GM12891 (cell line): ENCODE results near the gene TLK1.

ENCODE experiments used
- DNase-seq: peaks from one replicate; pipeline ENCODE4 v3.0.0; 2011; ENCODE audit warnings: low spot score; ENCODE audit not compliant: insufficient read length
- FAIRE-seq: peaks from 2 replicates; lab custom pipeline; 2011; peaks lifted over from hg19 to GRCh38; lab: Jason Lieb, UNC
- PAX5 ChIP-seq: IDR thresholded peaks from 2 replicates; pipeline ENCODE4 v1.6.1; 2011; ENCODE audit warnings: low read length, moderate library complexity, mild to moderate bottlenecking; ENCODE audit not compliant: insufficient read depth, severe bottlenecking
- POLR2A ChIP-seq: IDR thresholded peaks from 2 replicates; pipeline ENCODE4 v1.6.1; 2011; ENCODE audit warnings: low read depth, low read length, control low read depth
- POLR2AphosphoS5 ChIP-seq: IDR thresholded peaks from 2 replicates; pipeline ENCODE4 v1.6.1; 2011; ENCODE audit warnings: low read depth, low read length, control low read depth
- POU2F2 ChIP-seq: IDR thresholded peaks from 2 replicates; pipeline ENCODE4 v1.6.1; 2011; ENCODE audit warnings: low read depth, mild to moderate bottlenecking, control low read depth, low read length, moderate library complexity
- SPI1 ChIP-seq: IDR thresholded peaks from 2 replicates; pipeline ENCODE4 v1.6.1; 2011; ENCODE audit warnings: low read depth, low read length, control low read depth
- TAF1 ChIP-seq: IDR thresholded peaks from 2 replicates; pipeline ENCODE4 v1.6.1; 2011; ENCODE audit warnings: low read depth, low read length, control low read depth

TLK1 gene

DNA sequence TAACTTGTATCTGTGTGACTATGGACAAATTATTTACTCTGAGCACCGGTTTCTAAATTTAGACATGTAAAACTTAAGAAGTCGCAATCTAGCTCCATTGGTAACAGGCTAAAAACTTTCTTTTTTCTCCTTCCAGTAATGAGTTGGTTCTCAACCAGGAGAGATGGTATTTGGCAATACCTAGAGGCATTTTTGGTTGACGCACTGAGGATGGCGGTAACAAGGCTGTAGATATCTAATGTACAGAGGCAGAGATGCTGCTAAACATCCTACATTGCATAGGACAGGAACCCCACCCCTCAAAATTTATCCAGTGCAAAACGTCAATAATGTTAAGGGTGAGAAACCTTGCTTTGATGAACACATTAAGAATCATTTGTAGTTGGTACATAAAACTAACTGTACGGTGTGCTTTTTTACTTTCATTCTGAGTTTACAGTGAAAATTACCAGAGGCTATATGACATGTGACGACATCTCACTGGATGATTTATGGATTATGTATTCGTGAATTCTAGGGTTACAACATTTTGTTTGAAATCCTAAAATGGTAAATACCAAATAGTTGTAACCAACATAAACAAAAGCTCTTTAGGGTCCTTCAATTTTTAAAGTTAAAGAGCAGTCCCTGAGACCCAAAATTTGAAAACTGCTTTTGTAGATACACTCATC lies 91.3 kb downstream of the TLK1 start:
- TF ChIP-seq POLR2AphosphoS5 (0 out of 2 replicates have a peak, but pooled peaks have one; percentile 36), TAF1 (no peak), POU2F2 (no peak)
- FAIRE-seq (no peak), DNase-seq (no peak)

DNA sequence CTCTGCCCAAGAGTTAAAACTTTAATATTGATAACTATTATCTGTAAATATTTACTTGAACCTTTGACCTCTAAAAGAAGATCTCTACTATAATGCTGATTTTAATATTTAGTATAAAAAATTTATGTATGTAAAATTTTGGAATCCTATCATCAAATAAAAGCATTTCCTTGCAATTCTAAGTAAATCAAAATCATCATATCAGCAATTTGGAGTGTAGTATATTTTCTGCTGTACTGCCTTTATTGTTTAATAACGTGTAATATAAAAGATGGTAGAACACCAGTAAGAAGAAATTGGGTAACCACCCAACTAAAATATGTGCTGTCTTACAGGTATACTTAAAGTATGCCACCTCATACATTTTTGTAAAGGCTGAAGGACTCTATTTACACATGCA lies 94.6 kb downstream of the TLK1 start:
- FAIRE-seq: no peak
- TF ChIP-seq TAF1 (no peak), POLR2A (no peak), PAX5 (no peak), SPI1 (no peak), POU2F2 (no peak), POLR2AphosphoS5 (no peak)
- no peak for DNase-seq

DNA sequence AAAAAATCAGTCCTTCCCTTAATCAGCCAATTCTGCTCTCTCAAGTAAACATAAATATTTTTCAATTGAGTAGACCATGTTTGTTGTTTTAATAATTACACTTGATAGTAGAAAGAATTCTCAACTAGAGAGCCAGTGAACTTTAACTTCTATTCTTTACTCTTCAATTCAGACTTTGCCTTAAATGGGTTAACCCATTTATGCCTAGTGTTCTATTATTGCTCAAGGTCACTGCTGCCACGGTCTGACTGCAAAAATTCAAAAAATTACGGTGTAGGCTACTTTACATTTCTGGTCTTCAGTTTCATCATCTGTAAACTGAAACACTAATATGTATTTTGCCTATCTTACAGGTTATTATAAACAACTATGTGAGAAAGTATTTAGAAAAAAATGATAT lies 103.1 kb downstream of the TLK1 start:
- DNase-seq (no peak), FAIRE-seq (no peak)
- TF ChIP-seq PAX5: no peak
- no peak for TF ChIP-seq POU2F2
- TF ChIP-seq TAF1: no peak
- TF ChIP-seq POLR2A: no peak
- TF ChIP-seq POLR2AphosphoS5: no peak
- TF ChIP-seq SPI1: no peak

DNA sequence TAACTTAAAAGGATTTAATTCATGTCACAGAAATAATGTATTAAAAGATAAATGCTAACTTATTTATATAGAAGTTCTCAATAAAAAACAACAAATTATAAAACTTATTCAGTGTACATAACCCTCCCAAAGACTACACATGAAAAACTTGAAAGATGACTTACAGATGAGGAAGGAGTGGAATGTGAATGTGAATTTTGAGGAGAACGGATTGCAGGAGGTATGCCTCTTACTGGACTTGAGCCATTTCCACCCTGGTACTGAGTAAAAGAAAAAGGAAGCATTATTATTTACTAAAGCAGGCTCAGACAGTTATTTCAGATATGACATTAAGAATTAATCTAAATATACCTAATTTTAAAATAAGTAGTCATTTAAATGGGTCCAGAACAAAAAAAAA lies 104.4 kb downstream of the TLK1 start:
- DNase-seq (no peak), FAIRE-seq (peak; percentile 9)
- TF ChIP-seq POLR2A (no peak), SPI1 (no peak), POLR2AphosphoS5 (no peak), POU2F2 (no peak), TAF1 (no peak), PAX5 (no peak)

DNA sequence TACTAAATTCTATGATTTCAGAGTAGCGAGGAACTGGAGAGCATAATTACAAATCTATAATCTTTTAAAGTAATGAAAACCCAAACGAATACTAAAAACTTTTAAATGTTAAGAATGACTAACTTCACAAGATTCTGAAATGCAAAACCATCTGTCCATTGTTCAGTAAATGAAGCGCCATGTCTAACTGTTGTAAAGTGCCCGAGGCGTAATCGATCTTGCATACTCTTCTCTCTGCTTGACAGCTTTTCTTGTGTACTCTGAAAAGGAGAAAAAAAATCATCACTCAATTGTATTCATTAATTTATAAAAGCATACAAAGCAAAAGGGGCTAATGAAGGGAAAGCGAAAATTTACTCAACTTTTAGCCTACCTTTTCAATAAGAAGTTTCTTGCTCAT lies 111.0 kb downstream of the TLK1 start:
- no peak for DNase-seq
- FAIRE-seq: no peak
- TF ChIP-seq TAF1: no peak
- TF ChIP-seq SPI1: no peak
- TF ChIP-seq POLR2A: no peak
- no peak for TF ChIP-seq PAX5
- no peak for TF ChIP-seq POLR2AphosphoS5
- no peak for TF ChIP-seq POU2F2

DNA sequence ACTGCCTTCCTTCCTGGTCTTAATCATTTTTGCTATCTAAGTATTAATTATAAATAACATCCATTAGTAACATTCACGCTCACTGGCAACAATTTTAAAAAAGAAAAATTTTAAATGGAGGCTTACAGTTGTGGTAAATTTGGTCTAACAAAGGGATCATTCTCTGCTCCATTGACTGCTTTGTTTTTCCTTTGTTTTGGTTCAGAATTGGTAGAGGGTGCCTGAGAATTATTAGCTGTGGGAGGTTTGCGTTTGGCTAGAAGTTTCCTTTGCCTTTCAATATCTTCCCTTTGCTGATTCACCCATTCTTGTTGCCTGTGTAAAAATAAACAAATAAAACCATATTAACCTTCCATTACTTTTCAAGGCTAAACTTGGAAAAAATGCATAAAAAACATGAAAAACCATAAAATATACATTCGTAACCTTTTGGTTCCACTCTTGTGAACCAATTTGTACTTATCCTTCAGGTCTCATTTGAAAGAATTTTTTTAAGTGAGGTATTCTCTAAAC lies 114.6 kb downstream of the TLK1 start:
- FAIRE-seq (no peak), DNase-seq (no peak)
- TF ChIP-seq POLR2A: no peak
- TF ChIP-seq POLR2AphosphoS5: no peak
- no peak for TF ChIP-seq POU2F2
- TF ChIP-seq SPI1: no peak
- no peak for TF ChIP-seq TAF1

DNA sequence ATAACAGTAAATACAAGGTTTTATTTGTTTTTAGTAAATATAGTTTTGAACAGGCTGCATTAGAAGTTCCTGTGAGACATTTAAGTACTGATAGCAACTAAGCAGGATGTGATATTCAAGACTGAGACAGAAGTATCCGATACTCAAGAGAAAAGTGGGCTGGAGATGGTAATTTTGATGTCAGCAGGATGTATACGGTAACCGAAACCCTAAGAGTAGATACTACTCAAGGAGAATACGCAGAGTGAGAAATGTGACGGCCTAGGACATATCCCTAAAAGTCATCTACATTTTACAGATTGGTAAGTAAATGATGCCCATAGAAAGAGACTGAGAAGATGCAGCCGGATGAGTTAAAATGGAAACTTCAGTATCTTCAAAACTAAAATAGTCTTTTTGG lies 116.3 kb downstream of the TLK1 start:
- TF ChIP-seq POU2F2 (no peak), POLR2A (no peak), POLR2AphosphoS5 (no peak), PAX5 (no peak), TAF1 (no peak), SPI1 (no peak)
- DNase-seq (no peak), FAIRE-seq (no peak)

DNA sequence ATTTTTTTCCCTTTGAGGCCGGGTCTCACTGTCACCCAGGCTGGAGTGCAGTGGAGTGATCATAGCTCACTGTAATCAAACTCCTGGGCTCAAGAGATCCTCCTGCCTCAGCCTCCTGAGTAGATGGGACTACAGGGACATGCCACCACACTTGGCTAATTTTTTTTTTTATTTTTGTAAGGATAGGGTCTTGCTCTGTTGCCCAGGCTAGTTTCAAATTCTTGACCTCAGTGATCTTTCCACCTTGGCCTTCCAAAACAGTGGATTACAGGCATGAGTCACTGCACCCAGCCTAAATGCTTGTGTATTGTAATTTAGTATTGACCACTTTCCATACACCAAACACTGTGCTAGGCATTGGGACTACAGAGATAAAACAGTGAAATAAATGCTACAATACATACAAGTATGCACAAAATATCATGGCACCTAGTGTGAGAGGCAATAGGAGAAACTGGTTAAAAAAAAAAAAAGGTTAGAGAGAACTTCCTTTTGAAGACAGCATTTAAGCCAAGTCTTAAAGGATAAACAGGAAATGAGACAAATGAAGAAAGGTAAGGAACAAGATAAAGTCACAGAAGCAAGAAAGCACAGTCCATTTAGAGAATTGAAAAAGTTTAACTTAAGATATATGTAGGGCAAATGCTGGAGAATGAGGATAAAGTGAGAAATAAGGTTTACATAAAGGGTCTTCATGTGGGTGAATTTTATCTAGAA lies 118.3 kb downstream of the TLK1 start:
- no peak for TF ChIP-seq POLR2A
- TF ChIP-seq POLR2AphosphoS5: no peak
- TF ChIP-seq PAX5: no peak
- no peak for TF ChIP-seq SPI1
- TF ChIP-seq TAF1: no peak
- TF ChIP-seq POU2F2: no peak
- FAIRE-seq (no peak), DNase-seq (no peak)

DNA sequence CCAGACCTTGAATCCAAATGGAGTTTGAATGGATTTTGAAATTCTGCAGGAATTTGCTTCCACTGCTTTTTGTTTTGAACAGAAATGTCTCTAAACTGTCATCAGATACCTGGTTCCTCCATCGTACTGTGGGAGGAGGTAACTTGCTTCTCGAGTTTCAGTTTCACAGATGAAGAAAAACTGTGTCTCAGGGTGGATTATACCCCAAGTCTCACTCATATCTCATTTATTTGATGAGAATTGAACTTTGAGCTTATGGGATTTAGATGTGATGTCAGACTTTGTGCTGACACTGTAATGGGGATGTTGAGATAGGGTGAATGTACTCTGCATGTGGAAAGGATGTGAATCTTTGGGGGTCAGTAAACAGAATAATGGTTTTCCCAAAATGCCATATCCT lies 124.2 kb downstream of the TLK1 start:
- no peak for DNase-seq
- peak; percentile 38 for FAIRE-seq
- TF ChIP-seq TAF1 (no peak), PAX5 (no peak), POLR2A (no peak)

DNA sequence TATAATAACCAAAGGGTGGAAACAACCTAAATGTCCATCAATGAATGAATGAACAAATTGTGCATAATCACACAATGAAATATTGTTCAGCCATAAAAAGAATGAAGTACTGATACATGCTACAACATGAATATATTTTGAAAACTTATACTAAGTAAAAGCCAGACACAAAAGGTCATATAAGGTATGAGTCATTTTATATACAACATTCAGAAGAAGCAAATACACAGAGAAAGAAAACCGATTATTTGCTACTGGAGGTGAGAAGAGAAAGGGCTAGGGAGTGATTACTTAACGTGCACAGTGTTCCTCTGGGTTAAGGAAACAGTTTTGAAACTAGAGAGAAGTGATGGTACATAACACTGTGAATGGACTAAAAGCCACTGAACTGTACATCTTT lies 126.4 kb downstream of the TLK1 start:
- TF ChIP-seq TAF1 (no peak), POU2F2 (no peak), POLR2AphosphoS5 (no peak), POLR2A (no peak), PAX5 (no peak), SPI1 (no peak)
- no peak for DNase-seq
- FAIRE-seq: no peak
